Measurements from ENCODE around the gene SYNPR.

The SYNPR gene

DNA sequence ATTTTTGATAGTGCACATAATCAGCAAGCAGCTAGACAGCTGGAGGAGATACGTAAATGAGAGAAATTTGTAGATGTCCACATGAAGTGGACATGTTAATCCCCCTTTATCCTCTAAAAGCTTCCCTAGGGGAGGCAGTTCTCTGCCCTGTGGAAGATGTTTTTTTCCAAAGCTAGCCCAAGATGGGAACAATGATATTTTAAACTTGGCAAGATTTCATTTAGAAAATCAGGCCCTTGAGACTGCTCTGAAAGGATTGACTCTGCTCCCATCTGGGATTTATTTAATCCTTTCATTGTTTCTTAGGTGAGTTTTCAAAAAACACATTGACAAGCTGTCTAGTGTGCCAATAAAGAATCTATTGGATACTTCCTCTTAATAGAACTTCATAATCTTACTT lies 92.0 kb downstream of the SYNPR start:
- no peaks in the 10 kb centered on the region for H3K27me3 ChIP-seq (ENCODE audit: insufficient read depth, poor library complexity, severe bottlenecking)
- H3K27ac ChIP-seq (replicated peaks): no peak overlapping the region
- no peak for DNase-seq (ENCODE audit: low read depth in 1 of 2, low spot score in 1 of 2)
- no peak overlapping the region for H3K4me3 ChIP-seq (replicated peaks; ENCODE audit: insufficient read depth, low read length)
- TF ChIP-seq, protein P1, sequence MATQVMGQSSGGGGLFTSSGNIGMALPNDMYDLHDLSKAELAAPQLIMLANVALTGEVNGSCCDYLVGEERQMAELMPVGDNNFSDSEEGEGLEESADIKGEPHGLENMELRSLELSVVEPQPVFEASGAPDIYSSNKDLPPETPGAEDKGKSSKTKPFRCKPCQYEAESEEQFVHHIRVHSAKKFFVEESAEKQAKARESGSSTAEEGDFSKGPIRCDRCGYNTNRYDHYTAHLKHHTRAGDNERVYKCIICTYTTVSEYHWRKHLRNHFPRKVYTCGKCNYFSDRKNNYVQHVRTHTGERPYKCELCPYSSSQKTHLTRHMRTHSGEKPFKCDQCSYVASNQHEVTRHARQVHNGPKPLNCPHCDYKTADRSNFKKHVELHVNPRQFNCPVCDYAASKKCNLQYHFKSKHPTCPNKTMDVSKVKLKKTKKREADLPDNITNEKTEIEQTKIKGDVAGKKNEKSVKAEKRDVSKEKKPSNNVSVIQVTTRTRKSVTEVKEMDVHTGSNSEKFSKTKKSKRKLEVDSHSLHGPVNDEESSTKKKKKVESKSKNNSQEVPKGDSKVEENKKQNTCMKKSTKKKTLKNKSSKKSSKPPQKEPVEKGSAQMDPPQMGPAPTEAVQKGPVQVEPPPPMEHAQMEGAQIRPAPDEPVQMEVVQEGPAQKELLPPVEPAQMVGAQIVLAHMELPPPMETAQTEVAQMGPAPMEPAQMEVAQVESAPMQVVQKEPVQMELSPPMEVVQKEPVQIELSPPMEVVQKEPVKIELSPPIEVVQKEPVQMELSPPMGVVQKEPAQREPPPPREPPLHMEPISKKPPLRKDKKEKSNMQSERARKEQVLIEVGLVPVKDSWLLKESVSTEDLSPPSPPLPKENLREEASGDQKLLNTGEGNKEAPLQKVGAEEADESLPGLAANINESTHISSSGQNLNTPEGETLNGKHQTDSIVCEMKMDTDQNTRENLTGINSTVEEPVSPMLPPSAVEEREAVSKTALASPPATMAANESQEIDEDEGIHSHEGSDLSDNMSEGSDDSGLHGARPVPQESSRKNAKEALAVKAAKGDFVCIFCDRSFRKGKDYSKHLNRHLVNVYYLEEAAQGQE (IDR thresholded peaks at IDR 0.05; ENCODE audit: insufficient replicate concordance, low read depth): no peak
- no peak for TF ChIP-seq POLR2AphosphoS5 (IDR thresholded peaks at IDR 0.05; ENCODE audit: low read depth)

- TF ChIP-seq SPI1 (IDR thresholded peaks at IDR 0.05; ENCODE audit: borderline replicate concordance, low read depth): no peak
- no peak for TF ChIP-seq GABPA (IDR thresholded peaks at IDR 0.05; ENCODE audit: low read depth)
- TF ChIP-seq POLR2AphosphoS5 (IDR thresholded peaks at IDR 0.05; ENCODE audit: low read depth): no peak
- no peak for TF ChIP-seq CTCF (IDR thresholded peaks at IDR 0.05; ENCODE audit: insufficient read depth, low read length)
- TF ChIP-seq, protein P1 (IDR thresholded peaks at IDR 0.05; ENCODE audit: insufficient replicate concordance, low read depth): no peak
- Histone ChIP-seq H3K4me3 (replicated peaks; ENCODE audit: insufficient read depth, low read length) (no peak overlapping the region), H3K27me3 (ENCODE audit: insufficient read depth, poor library complexity, severe bottlenecking) (no peaks in the 10 kb centered on the region), H3K27ac (replicated peaks) (no peak overlapping the region)
- DNase-seq (ENCODE audit: low read depth in 1 of 2, low spot score in 1 of 2): no peak
These were observed 104.9 kb downstream of the SYNPR start for GRCh38 chr3:63383040-63383439.

DNA sequence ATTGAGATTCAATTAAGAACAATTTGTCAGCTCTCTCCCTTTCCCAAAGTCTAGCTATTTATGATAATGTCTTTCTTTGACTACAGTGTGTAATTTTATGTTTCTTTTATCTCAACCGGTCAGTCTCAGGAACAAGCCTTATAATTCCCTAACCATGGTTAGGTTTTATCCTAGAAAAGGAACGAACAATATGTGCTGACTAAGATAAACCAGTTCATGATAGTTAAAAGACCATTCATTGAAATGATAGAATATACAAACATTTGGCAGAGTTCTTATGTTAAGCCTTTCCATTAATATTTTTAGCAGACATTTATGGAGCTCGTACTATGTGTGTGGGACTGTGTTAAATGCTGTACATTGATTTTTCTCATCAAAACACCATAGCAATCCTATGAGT lies 106.3 kb downstream of the SYNPR start:
- no peak for DNase-seq (ENCODE audit: low read depth in 1 of 2, low spot score in 1 of 2)
- TF ChIP-seq SPI1 (IDR thresholded peaks at IDR 0.05; ENCODE audit: borderline replicate concordance, low read depth) (no peak), GABPA (IDR thresholded peaks at IDR 0.05; ENCODE audit: low read depth) (no peak), POLR2AphosphoS5 (IDR thresholded peaks at IDR 0.05; ENCODE audit: low read depth) (no peak), CTCF (IDR thresholded peaks at IDR 0.05; ENCODE audit: insufficient read depth, low read length) (no peak)
- TF ChIP-seq, protein P1 (IDR thresholded peaks at IDR 0.05; ENCODE audit: insufficient replicate concordance, low read depth): no peak
- Histone ChIP-seq H3K27me3 (ENCODE audit: insufficient read depth, poor library complexity, severe bottlenecking) (no peaks in the 10 kb centered on the region), H3K4me3 (replicated peaks; ENCODE audit: insufficient read depth, low read length) (no peak overlapping the region), H3K27ac (replicated peaks) (no peak overlapping the region)

- Histone ChIP-seq H3K27me3 (ENCODE audit: insufficient read depth, poor library complexity, severe bottlenecking) (no peaks in the 10 kb centered on the region), H3K27ac (replicated peaks) (no peak overlapping the region), H3K4me3 (replicated peaks; ENCODE audit: insufficient read depth, low read length) (no peak overlapping the region)
- TF ChIP-seq, protein P1 (IDR thresholded peaks at IDR 0.05; ENCODE audit: insufficient replicate concordance, low read depth): no peak
- TF ChIP-seq POLR2AphosphoS5 (IDR thresholded peaks at IDR 0.05; ENCODE audit: low read depth) (no peak), CTCF (IDR thresholded peaks at IDR 0.05; ENCODE audit: insufficient read depth, low read length) (no peak), GABPA (IDR thresholded peaks at IDR 0.05; ENCODE audit: low read depth) (no peak)
- no peak for DNase-seq (ENCODE audit: low read depth in 1 of 2, low spot score in 1 of 2)
These were observed 107.5 kb downstream of the SYNPR start for GRCh38 chr3:63385629-63386028.

Measured in HL-60 (cell line).